ACC112 (cell line): ENCODE results near the gene ETNK2.
A peak's percentile ranks its signal among the peaks of the same experiment; 100 is the strongest.

Experiments used
- H2AFZ ChIP-seq: fragments of 200-600 bp; sonication (generic); one replicate; pipeline ENCODE4 v1.6.0; 2017; ENCODE audit warnings: antibody characterized with exemption, low read length; ENCODE audit not compliant: unreplicated experiment
- H3K27ac ChIP-seq: fragments of 200-600 bp; sonication (generic); 2 replicates; pipeline ENCODE4 v1.5.1; 2014; ENCODE audit warnings: low read depth, mild to moderate bottlenecking, antibody characterized with exemption, low read length, moderate library complexity
- H3K27me3 ChIP-seq: fragments of 200-600 bp; sonication (generic); 2 replicates; pipeline ENCODE4 v1.6.1; 2014; ENCODE audit warnings: mild to moderate bottlenecking, antibody characterized with exemption, low read length, moderate library complexity, mixed read lengths; ENCODE audit not compliant: insufficient read depth
- H3K36me3 ChIP-seq: fragments of 200-600 bp; sonication (generic); 2 replicates; pipeline ENCODE4 v1.6.1; 2016; ENCODE audit warnings: mild to moderate bottlenecking, antibody characterized with exemption, low read length, moderate library complexity, mixed read lengths; ENCODE audit not compliant: insufficient read depth
- H3K4me1 ChIP-seq: fragments of 200-600 bp; sonication (generic); one replicate; pipeline ENCODE4 v1.6.1; 2016; ENCODE audit warnings: low read length, mixed read lengths; ENCODE audit not compliant: insufficient read depth, unreplicated experiment, control insufficient read depth
- H3K4me3 ChIP-seq: fragments of 200-600 bp; sonication (generic); 2 replicates; pipeline ENCODE4 v1.5.1; 2014; ENCODE audit warnings: mild to moderate bottlenecking, low read depth, low read length
- H3K79me2 ChIP-seq: fragments of 200-600 bp; sonication (generic); one replicate; pipeline ENCODE4 v1.6.0; 2016; ENCODE audit warnings: low read length; ENCODE audit not compliant: control insufficient read depth, unreplicated experiment, insufficient read depth

ETNK2 gene

GRCh38 chr1:204131978-204132377, 19.9 kb downstream of the ETNK2 start:
- Histone ChIP-seq H3K4me1 (peaks cover 39% of the 10 kb centered on the region), H2AFZ (no peak overlapping the region), H3K4me3 (no peak overlapping the region), H3K27me3 (no peaks in the 10 kb centered on the region), H3K27ac (no peak overlapping the region), H3K36me3 (no peaks in the 10 kb centered on the region), H3K79me2 (no peaks in the 10 kb centered on the region)

DNA sequence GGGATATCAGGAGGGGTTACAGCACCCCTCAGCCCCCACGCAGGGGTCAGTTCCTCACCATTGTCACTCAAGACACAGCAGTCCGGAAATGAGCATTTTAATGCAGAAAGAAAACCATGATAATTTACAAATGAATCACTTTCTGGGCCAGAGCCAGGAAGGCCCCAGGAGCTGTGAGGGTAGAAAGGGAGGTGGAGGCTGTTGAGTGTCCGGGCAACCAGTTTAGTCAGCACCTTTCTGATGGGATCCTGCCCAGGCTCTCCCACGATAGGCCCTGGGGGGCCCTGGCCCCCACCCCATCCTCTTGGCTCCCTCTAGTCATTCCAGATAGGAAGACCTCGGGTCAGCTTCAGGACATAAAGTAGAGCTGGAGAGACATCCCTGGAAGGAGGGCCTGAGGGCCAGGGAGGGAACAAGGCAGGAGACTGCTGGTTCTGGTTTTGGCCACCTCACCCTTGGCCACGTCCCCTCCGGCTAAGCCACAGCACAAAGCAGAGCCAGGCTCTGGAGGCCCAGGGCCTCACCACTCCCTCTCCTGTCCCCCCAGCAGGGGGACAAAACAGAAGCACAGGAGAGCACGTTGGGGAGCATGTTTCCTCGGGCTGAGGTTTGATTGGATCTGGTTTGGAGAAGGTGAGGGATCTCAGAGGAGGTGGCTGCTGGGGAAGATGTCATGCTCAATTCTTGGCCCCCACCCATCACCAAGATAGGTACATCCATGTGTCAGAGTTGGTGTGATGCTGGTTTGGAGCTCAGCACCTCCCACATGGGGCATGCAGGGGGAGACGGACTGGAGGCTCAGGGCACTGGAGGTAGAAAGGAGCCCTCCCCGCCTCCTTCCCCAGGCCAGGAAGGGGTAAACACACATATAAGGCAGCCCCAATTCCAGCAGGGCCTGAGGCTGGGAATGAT, 20.6 kb downstream of the ETNK2 start:
- no peaks in the 10 kb centered on the region for H3K36me3 ChIP-seq
- H3K4me1 ChIP-seq, result peaks cover 41% of the 10 kb centered on the region
- H2AFZ ChIP-seq, result no peak overlapping the region
- no peak overlapping the region for H3K4me3 ChIP-seq
- no peaks in the 10 kb centered on the region for H3K27me3 ChIP-seq
- peak overlapping the region; percentile 77 for H3K27ac ChIP-seq
- no peaks in the 10 kb centered on the region for H3K79me2 ChIP-seq

DNA sequence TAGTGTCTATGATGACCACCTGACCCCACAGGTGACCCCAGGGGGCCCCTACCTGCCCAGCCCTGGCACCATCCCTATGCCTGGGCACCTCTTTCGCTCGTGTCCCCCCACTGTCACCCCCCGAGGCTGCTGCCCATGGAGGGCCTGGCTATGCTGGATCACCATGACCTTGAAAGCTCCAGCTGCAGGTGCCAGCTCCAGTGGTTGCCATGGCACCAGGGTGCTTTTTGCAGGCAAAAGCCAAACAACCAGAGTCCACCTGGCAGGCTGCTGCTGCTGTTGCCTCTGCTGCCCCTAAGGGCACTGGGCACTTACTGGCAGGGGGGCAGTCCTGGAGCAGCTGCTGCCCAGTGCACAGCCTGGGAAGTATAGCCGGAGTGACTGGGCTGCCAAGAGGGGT, 21.7 kb downstream of the ETNK2 start:
- Histone ChIP-seq H2AFZ (no peak overlapping the region), H3K79me2 (no peaks in the 10 kb centered on the region), H3K27ac (no peak overlapping the region), H3K4me1 (peaks cover 41% of the 10 kb centered on the region), H3K4me3 (no peak overlapping the region), H3K27me3 (no peaks in the 10 kb centered on the region), H3K36me3 (no peaks in the 10 kb centered on the region)

DNA sequence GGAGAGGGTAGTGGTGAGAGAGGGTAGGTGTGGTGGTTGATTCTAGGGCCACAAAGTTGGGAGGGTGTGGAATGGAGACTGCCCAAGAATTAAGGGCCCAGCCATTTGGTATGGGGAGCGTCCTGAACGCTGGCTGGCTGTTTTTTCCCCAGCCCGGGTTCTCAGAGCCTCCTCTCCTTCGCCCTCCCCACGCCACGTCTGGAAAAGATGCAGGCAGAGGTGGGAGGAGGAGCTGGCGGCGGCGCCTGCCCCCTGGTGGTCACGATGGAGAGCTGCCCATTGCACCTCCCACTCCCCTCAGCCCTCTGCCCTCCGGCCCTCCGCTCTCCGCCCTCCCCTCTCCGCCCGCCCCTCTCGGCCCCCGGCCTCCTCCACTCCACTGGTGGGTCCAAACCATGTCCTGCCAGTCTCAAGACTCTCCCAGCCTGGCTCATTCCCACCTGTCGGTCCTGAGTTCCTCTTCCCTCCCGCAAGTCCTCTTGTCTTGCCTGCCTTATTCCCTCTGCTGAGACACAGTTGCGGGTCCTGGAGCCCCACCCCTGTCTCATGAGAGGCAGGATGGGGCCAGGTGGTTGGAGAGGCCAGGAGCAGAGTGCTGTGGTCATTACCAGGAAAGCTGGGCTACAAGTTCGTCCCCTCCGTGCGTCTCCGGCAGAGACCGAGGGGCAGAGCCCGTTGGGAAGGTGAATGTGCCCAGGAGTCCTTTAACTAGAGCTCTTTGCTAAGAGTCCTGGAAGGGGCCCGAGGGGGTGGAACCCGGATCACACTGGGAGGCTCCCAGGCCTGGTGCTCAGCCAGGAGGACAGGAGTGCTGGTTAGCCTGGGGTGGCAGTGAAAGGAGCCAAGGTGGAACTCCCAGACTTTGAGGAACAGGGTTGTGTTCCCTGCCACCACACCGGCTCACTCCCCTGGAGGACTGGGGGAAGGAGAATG, 22.6 kb downstream of the ETNK2 start:
- peak overlapping the region; percentile 5 for H2AFZ ChIP-seq
- H3K27ac ChIP-seq, result no peak overlapping the region
- H3K4me3 ChIP-seq, result 0 out of 2 replicates have a peak overlapping the region, but pooled peaks have one; percentile 32

GRCh38 chr1:204128464-204128963, 23.3 kb downstream of the ETNK2 start:
- H3K27ac ChIP-seq, result no peak overlapping the region
- no peaks in the 10 kb centered on the region for H3K36me3 ChIP-seq
- H3K4me3 ChIP-seq, result no peak overlapping the region
- no peaks in the 10 kb centered on the region for H3K79me2 ChIP-seq
- H2AFZ ChIP-seq, result no peak overlapping the region
- no peaks in the 10 kb centered on the region for H3K27me3 ChIP-seq
- H3K4me1 ChIP-seq, result peaks cover 34% of the 10 kb centered on the region

More for the DNA sequence above, 22.6 kb downstream of the ETNK2 start:
- Histone ChIP-seq H3K79me2 (no peaks in the 10 kb centered on the region), H3K4me1 (peaks cover 37% of the 10 kb centered on the region), H3K36me3 (no peaks in the 10 kb centered on the region), H3K27me3 (no peaks in the 10 kb centered on the region)

DNA sequence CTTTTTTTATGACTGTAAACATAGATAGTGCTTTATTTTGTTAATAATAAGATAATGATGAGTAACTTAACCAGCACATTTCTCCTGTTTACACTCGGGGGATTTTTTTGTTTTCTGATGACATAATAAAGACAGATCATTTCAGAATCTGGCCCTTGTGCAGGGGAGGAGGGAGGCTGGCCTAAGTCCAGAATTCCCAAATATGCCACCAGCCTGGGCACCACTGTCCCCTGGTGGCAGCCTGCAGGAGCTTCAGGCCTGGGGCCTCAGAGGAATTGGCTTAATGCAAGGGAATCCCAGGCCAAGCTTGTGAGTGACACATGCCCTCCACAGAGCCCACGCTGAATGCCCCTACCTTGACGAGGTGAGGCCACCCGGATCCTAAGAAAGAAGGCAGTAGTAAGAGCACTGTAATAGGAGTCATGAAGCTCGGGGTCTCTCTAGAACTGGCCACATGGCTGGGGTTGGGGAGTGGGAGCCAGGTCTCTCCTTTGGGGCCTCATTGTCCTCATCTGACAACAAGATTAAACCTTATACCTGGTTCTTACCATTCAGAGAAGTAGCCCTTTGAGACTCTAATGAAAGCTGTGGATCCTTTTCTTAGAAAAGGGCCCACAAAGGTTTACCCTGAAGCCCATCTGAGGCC, 24.1 kb downstream of the ETNK2 start:
- H3K4me1 ChIP-seq, result peaks cover 34% of the 10 kb centered on the region
- H3K27ac ChIP-seq, result no peak overlapping the region
- H3K4me3 ChIP-seq, result no peak overlapping the region
- H3K36me3 ChIP-seq, result no peaks in the 10 kb centered on the region
- H3K79me2 ChIP-seq, result no peaks in the 10 kb centered on the region
- H2AFZ ChIP-seq, result no peak overlapping the region
- no peaks in the 10 kb centered on the region for H3K27me3 ChIP-seq

GRCh38 chr1:204126956-204127355, 24.9 kb downstream of the ETNK2 start:
- Histone ChIP-seq H3K4me1 (peaks cover 32% of the 10 kb centered on the region), H3K79me2 (no peaks in the 10 kb centered on the region), H3K4me3 (no peak overlapping the region), H3K27ac (no peak overlapping the region), H3K36me3 (no peaks in the 10 kb centered on the region), H2AFZ (no peak overlapping the region), H3K27me3 (no peaks in the 10 kb centered on the region)

GRCh38 chr1:204126386-204126785, 25.5 kb downstream of the ETNK2 start:
- H2AFZ ChIP-seq, result no peak overlapping the region
- H3K36me3 ChIP-seq, result no peaks in the 10 kb centered on the region
- no peaks in the 10 kb centered on the region for H3K79me2 ChIP-seq
- no peaks in the 10 kb centered on the region for H3K27me3 ChIP-seq
- peaks cover 27% of the 10 kb centered on the region for H3K4me1 ChIP-seq
- H3K4me3 ChIP-seq, result no peak overlapping the region
- H3K27ac ChIP-seq, result no peak overlapping the region

GRCh38 chr1:204125759-204126351, 26.0 kb downstream of the ETNK2 start:
- Histone ChIP-seq H3K36me3 (no peaks in the 10 kb centered on the region), H3K4me3 (no peak overlapping the region), H2AFZ (no peak overlapping the region), H3K27me3 (no peaks in the 10 kb centered on the region), H3K27ac (no peak overlapping the region), H3K79me2 (no peaks in the 10 kb centered on the region), H3K4me1 (peaks cover 21% of the 10 kb centered on the region)

GRCh38 chr1:204124639-204125038, 27.2 kb downstream of the ETNK2 start:
- H3K27ac ChIP-seq, result no peak overlapping the region
- no peak overlapping the region for H3K4me3 ChIP-seq
- H3K79me2 ChIP-seq, result no peaks in the 10 kb centered on the region
- H3K27me3 ChIP-seq, result no peaks in the 10 kb centered on the region
- peaks cover 12% of the 10 kb centered on the region for H3K4me1 ChIP-seq
- H3K36me3 ChIP-seq, result no peaks in the 10 kb centered on the region
- no peak overlapping the region for H2AFZ ChIP-seq
